Measurements from ENCODE around the gene HOXA11. TPM values are rescaled to one million over a fixed set of nuclear protein-coding genes. Genes with fewer than 3 reads are reported as not detected.

The HOXA11 gene
- total RNA-seq (2012; rRNA removed) (not detected in 2 replicates), polyA plus RNA-seq (2012; rRNA removed) (0.04 and 0.05 TPM in 2 replicates), Bru-seq, nascent RNA (not detected), BruChase-seq, experiment 1, labeled RNA remaining after a 6-hour chase (percentile 13 among the genes with signal in this experiment), BruChase-seq, experiment 2, labeled RNA remaining after a 2-hour chase (not detected)
- polyA plus RNA-seq (2012; cell fraction: cytosol; rRNA removed) = 0.05 TPM in 1 of 2 replicates, not detected in the other
- 0.04 TPM in 1 of 2 replicates, not detected in the other for polyA plus RNA-seq (2012; cell fraction: nucleus; rRNA removed; ENCODE audit: low replicate concordance)
- long read RNA-seq = 0 reads

DNA sequence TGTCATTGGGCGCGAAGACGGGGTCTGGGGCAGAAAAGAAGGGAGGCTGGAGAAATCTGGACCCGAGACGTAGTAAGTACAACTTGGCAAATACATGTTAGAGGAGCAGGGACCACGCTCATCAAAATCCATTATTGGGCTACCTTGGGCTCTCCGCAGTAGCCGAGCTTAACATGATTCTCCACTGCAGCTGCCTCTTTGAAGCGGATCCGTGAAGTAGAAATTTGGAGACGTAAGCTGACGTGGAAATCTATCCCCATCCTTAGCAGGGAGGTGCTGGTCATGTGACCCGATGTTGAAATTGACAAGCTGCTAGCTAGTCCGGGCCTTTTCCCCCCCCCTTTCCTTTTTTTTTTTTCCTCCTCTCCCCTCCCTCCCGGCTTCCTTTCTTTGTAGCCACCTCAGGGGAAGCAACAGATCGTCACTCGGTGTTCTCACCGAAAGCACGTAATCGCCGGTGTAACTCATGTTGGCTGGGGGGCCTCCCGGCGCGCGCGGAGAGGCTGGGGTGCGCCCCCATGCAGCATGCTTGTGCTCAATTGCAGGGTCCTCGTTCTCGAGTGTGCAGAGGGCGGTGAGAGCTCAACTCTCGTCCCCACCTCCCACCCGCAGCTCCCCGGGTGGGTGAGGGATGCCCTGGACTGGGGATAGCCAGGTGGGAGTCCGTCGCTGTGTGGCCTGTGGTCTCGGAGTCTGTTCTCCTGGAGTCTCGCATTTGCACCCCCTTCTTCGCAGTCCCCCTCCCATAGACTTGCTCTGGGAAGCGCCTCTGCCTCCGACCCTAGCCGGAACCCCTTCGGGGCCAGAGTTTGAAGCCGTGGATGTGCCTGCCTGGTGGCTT lies at the start of gene HOXA11:
Gene HOXA11 (minus strand): TSS at position 220 of the 841 bp plus-strand sequence. CDS start 88 bp downstream, at position 132.
- no TSS peak for BruUV-seq (replicated peaks)
- ChIA-PET POLR2A (ENCODE audit: unreplicated experiment) (no interaction called here), CTCF (interaction anchor here (0.8 kb wide), 1 partner anchor 765 kb away, joined by 3 read pairs; no protein-coding TSS in a partner anchor)
- H3K4me2 ChIP-seq (ENCODE audit: low read depth, low read length) = peak within 1 kb of the TSS; percentile 69
- H3K9me3 ChIP-seq (ENCODE audit: control insufficient read depth, insufficient read depth, low read length) = peaks cover 15% of the 10 kb centered on the region; the same call in 1 of the 2 replicates
- in situ Hi-C loops (cut with MboI; ENCODE audit: low sequenced_read_pairs) = no loop called here
- H3K9ac ChIP-seq (ENCODE audit: low read depth, low read length) = no peak within 1 kb of the TSS
- no peak within 1 kb of the TSS for H3K56ac ChIP-seq (ENCODE audit: extremely low read depth, insufficient read depth, low read length)
- H3K4ac ChIP-seq (ENCODE audit: low read depth, low read length) = no peak within 1 kb of the TSS
- H3K36me3 ChIP-seq (ENCODE audit: control insufficient read depth, insufficient read depth, low read length) = no peaks in the 10 kb centered on the region
- ATAC-seq (ENCODE audit: low read depth) (no peak), DNase-seq (peak; percentile 20)
- no peak within 1 kb of the TSS for H2AK9ac ChIP-seq (replicated peaks; ENCODE audit: low read depth, low read length, poor library complexity)
- no peak within 1 kb of the TSS for H2BK20ac ChIP-seq (ENCODE audit: low read depth, low read length)
- no peak for TF ChIP-seq FOS (IDR thresholded peaks at IDR 0.05; ENCODE audit: low read depth, low read length)
- TF ChIP-seq RCOR1 (IDR thresholded peaks at IDR 0.05; ENCODE audit: insufficient replicate concordance, low read length) = no peak
- TF ChIP-seq RAD21 (IDR thresholded peaks at IDR 0.05; ENCODE audit: low read length) = no peak
- TF ChIP-seq, protein P1, sequence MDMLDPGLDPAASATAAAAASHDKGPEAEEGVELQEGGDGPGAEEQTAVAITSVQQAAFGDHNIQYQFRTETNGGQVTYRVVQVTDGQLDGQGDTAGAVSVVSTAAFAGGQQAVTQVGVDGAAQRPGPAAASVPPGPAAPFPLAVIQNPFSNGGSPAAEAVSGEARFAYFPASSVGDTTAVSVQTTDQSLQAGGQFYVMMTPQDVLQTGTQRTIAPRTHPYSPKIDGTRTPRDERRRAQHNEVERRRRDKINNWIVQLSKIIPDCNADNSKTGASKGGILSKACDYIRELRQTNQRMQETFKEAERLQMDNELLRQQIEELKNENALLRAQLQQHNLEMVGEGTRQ (IDR thresholded peaks at IDR 0.05; ENCODE audit: low read depth, low read length) = peak; percentile 57; the same call in 1 of the 2 replicates
- no peak for TF ChIP-seq CEBPB (IDR thresholded peaks at IDR 0.05; ENCODE audit: low read depth, low read length)
- TF ChIP-seq MXI1 (IDR thresholded peaks at IDR 0.05; ENCODE audit: borderline replicate concordance, low read depth, low read length) = no peak
- no peak within 1 kb of the TSS for H4K91ac ChIP-seq (ENCODE audit: insufficient read depth, low read depth, low read length)
- H3K4me1 ChIP-seq (ENCODE audit: control insufficient read depth, insufficient read depth, low read length) = peaks cover 3% of the 10 kb centered on the region; the same call in 1 of the 2 replicates
- H4K8ac ChIP-seq (ENCODE audit: low read depth in 2 of 2, low read length in 2 of 2) = no peak within 1 kb of the TSS
- H2BK5ac ChIP-seq (ENCODE audit: low read depth, low read length, poor library complexity, severe bottlenecking) = no peak within 1 kb of the TSS
- H3K4me3 ChIP-seq (ENCODE audit: insufficient read depth, low read depth, low read length) = peak within 1 kb of the TSS; percentile 41
- intact Hi-C loops (cut with micrococcal nuclease) = no loop called here
- no peak within 1 kb of the TSS for H2BK120ac ChIP-seq (ENCODE audit: low read depth, low read length)
- no peak within 1 kb of the TSS for H2BK15ac ChIP-seq (ENCODE audit: low read depth, low read length)
- H3K23ac ChIP-seq (ENCODE audit: low read depth, low read length) = peak within 1 kb of the TSS; percentile 25; the same call in 1 of the 2 replicates
- no peaks in the 10 kb centered on the region for H3K79me1 ChIP-seq (ENCODE audit: low read depth in 1 of 2, low read length in 2 of 2)
- no peaks in the 10 kb centered on the region for H3K9me1 ChIP-seq (ENCODE audit: insufficient read depth, low read length)
- H3K18ac ChIP-seq (ENCODE audit: low read depth, low read length) = no peak within 1 kb of the TSS
- H3K14ac ChIP-seq (replicated peaks; ENCODE audit: low read depth, low read length) = no peak within 1 kb of the TSS
- no peak within 1 kb of the TSS for H3K27ac ChIP-seq (ENCODE audit: insufficient read depth, low read length)
- peak within 1 kb of the TSS; percentile 77 for H2AFZ ChIP-seq (replicated peaks; ENCODE audit: low read length, poor library complexity)
- peaks cover 93% of the 10 kb centered on the region for H3K27me3 ChIP-seq (ENCODE audit: control insufficient read depth, insufficient read depth, low read length)
- no peak within 1 kb of the TSS for H2AK5ac ChIP-seq (ENCODE audit: low read depth, low read length)
- H4K20me1 ChIP-seq (ENCODE audit: insufficient read depth, low read length) = peaks cover 17% of the 10 kb centered on the region; the same call in 1 of the 2 replicates
- dilution Hi-C loops (cut with HindIII; ENCODE audit: low sequenced_read_pairs, unreplicated experiment) = no loop called here
- 5% methylated on average over 6 of the region's 43 CpGs; no CpG with 5 or more reads in 1 of the 2 experiments for WGBS, 2 experiments (ENCODE audit: extremely low coverage in 2 of 2, insufficient read length in 1 of 2)
- H4K5ac ChIP-seq (ENCODE audit: low read depth, low read length) = no peak within 1 kb of the TSS

Measured in IMR-90 (cell line).